KMS-11 (cell line): Measurements from ENCODE around the gene NUP37.

Experiments
- H2AFZ ChIP-seq: fragments of 200-600 bp; sonication (generic); 2 replicates; pipeline ENCODE4 v1.6.1; 2016; ENCODE audit warnings: antibody characterized with exemption, mixed run types, low read depth
- H3K27ac ChIP-seq: fragments of 200-600 bp; sonication (generic); 2 replicates; pipeline ENCODE4 v1.6.1; 2016; ENCODE audit warnings: mild to moderate bottlenecking, mixed run types
- H3K27me3 ChIP-seq: fragments of 200-600 bp; sonication (generic); 2 replicates; pipeline ENCODE4 v1.6.1; 2017; ENCODE audit warnings: mild to moderate bottlenecking, low read depth, mixed run types, moderate library complexity; ENCODE audit not compliant: insufficient read depth
- H3K36me3 ChIP-seq: fragments of 200-600 bp; sonication (generic); 2 replicates; pipeline ENCODE4 v1.6.1; 2017; ENCODE audit warnings: mild to moderate bottlenecking, mixed run types; ENCODE audit not compliant: insufficient read depth
- H3K4me1 ChIP-seq: fragments of 200-600 bp; sonication (generic); 2 replicates; pipeline ENCODE4 v1.6.1; 2016; ENCODE audit warnings: mild to moderate bottlenecking, low read depth, mixed run types; ENCODE audit not compliant: poor library complexity, severe bottlenecking
- H3K4me2 ChIP-seq: fragments of 200-600 bp; sonication (generic); 2 replicates; pipeline ENCODE4 v1.7.0; 2016; ENCODE audit warnings: mild to moderate bottlenecking, mixed run types
- H3K4me3 ChIP-seq: fragments of 200-600 bp; sonication (generic); IDR thresholded peaks from 2 replicates; pipeline ENCODE4 v1.6.1; 2017; ENCODE audit warnings: low read depth, low read length, mixed read lengths; ENCODE audit not compliant: insufficient read depth
- H3K79me2 ChIP-seq: fragments of 200-600 bp; sonication (generic); 2 replicates; pipeline ENCODE4 v1.6.1; 2016; ENCODE audit warnings: low read depth, mixed run types; ENCODE audit not compliant: insufficient read depth
- H3K9ac ChIP-seq: fragments of 200-600 bp; sonication (generic); 2 replicates; pipeline ENCODE4 v1.6.1; 2016; ENCODE audit warnings: mild to moderate bottlenecking, mixed run types
- H4K20me1 ChIP-seq: fragments of 200-600 bp; sonication (generic); 2 replicates; pipeline ENCODE4 v1.6.1; 2016; ENCODE audit warnings: mild to moderate bottlenecking, mixed run types; ENCODE audit not compliant: insufficient read depth
- TF ChIP-seq, protein P1 (sequence below): fragments of 200-600 bp; sonication (generic); conservative IDR thresholded peaks from 2 replicates; pipeline ENCODE4 v1.6.1; 2017; ENCODE audit warnings: low read depth, mild to moderate bottlenecking, antibody characterized with exemption, low read length, moderate library complexity, mixed read lengths

NUP37 gene

DNA sequence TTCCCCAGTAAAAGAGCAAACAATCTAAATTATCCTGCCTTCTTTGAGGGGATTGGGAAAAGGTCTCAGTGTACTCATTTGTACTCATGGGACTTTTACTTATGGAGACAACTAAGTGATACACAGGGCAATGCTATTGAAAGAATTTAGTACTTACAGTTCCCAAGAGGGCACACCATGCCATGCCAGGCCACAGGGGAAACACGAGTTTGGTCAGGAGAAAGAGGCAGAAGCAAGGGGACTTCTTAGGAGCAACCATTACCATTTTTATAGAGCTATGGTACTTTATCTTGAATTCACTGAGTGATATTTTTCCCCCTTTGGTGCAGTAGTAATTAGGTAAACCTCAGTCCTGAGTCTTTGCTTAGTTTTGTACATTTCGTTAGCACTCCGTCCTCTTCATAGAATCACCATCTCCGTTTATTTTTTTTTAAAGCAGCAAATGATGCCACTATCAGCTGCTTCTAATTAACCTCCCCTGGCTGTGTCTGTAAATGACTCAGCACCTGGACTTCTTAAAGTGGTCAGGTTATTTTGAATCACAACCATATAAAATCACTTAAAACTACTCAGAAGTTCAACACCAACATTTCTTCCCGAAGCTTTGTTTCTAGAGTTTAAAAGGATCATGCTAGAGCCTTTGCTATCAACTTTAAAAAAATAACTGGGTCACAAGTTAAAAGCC is 52.2 kb downstream of the NUP37 start:
- Histone ChIP-seq H3K4me1 (no peaks in the 10 kb centered on the region), H4K20me1 (no peaks in the 10 kb centered on the region), H3K27ac (no peak overlapping the region), H3K36me3 (no peaks in the 10 kb centered on the region), H3K9ac (no peak overlapping the region), H3K27me3 (no peaks in the 10 kb centered on the region), H3K79me2 (no peaks in the 10 kb centered on the region), H3K4me2 (no peak overlapping the region), H2AFZ (no peak overlapping the region), H3K4me3 (no peak overlapping the region)
- TF ChIP-seq, protein P1, sequence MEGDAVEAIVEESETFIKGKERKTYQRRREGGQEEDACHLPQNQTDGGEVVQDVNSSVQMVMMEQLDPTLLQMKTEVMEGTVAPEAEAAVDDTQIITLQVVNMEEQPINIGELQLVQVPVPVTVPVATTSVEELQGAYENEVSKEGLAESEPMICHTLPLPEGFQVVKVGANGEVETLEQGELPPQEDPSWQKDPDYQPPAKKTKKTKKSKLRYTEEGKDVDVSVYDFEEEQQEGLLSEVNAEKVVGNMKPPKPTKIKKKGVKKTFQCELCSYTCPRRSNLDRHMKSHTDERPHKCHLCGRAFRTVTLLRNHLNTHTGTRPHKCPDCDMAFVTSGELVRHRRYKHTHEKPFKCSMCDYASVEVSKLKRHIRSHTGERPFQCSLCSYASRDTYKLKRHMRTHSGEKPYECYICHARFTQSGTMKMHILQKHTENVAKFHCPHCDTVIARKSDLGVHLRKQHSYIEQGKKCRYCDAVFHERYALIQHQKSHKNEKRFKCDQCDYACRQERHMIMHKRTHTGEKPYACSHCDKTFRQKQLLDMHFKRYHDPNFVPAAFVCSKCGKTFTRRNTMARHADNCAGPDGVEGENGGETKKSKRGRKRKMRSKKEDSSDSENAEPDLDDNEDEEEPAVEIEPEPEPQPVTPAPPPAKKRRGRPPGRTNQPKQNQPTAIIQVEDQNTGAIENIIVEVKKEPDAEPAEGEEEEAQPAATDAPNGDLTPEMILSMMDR = no peak

DNA sequence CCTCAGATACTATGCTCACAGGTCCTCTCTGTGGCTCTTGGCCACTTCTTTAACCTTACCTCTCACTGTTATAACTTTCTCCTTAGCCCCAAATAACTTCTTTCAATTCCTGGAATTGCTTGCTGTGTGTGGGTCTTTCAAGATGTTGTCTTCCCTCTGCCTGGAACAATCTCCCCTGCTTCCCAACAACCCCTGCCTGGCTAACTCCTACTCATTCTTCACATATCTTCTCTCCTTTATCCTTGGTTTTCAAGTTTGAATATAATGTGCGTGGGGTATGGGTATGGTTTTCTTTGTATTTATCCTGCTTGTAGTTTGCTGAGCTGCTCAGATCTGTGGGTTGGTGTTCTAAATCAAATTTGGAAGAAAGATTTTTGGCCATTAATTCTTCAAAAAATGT is 55.4 kb downstream of the NUP37 start:
- no peaks in the 10 kb centered on the region for H3K27me3 ChIP-seq
- H3K4me3 ChIP-seq = no peak overlapping the region
- H2AFZ ChIP-seq = no peak overlapping the region
- H3K27ac ChIP-seq = no peak overlapping the region
- H3K79me2 ChIP-seq = no peaks in the 10 kb centered on the region
- H3K36me3 ChIP-seq = no peaks in the 10 kb centered on the region
- H3K4me1 ChIP-seq = peaks cover 8% of the 10 kb centered on the region
- H3K4me2 ChIP-seq = no peak overlapping the region
- TF ChIP-seq, protein P1 = no peak
- no peak overlapping the region for H3K9ac ChIP-seq
- no peaks in the 10 kb centered on the region for H4K20me1 ChIP-seq

DNA sequence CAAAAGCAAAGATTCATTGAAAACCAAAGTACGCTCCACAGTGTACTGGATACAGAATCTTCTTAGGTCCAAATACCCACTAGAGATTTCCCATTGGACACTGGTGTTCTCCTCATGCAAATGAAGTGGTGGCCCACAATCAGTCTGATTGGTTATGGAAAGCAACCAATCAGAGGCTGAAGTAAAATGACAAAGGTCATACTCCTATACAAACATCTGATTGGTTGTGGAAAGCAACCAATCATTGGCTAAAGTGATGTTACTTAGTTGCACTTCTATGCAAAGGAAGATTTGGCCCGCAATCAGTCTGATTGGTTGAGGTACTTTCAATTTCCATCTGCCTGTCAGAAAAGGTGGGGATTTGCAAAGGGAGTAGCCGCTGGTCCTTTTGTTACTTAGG is 56.8 kb downstream of the NUP37 start:
- no peak overlapping the region for H3K27ac ChIP-seq
- no peaks in the 10 kb centered on the region for H3K27me3 ChIP-seq
- H3K36me3 ChIP-seq = no peaks in the 10 kb centered on the region
- no peaks in the 10 kb centered on the region for H3K79me2 ChIP-seq
- no peak overlapping the region for H3K4me2 ChIP-seq
- no peak overlapping the region for H3K9ac ChIP-seq
- no peak overlapping the region for H2AFZ ChIP-seq
- peaks cover 8% of the 10 kb centered on the region for H3K4me1 ChIP-seq
- no peak overlapping the region for H3K4me3 ChIP-seq
- TF ChIP-seq, protein P1 = no peak
- no peaks in the 10 kb centered on the region for H4K20me1 ChIP-seq

DNA sequence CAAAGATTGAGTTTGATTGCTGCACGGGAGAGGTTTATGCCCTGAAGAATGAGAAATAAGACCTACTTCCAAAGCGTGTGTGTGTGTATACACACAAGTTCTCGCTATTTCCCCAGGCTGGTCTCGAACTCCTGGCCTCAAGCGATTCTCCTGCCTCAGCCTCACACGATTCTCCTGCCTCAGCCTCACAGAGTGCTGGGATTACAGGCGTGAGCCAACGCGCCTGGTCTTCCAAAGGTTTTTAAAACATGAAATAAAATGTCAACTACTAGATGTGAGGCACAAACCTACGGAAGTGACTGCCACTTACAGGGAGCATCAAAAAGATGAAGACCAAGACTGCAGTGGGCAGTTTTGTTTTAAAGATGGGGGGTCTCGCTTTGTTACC is 57.5 kb downstream of the NUP37 start:
- no peaks in the 10 kb centered on the region for H3K27me3 ChIP-seq
- no peaks in the 10 kb centered on the region for H3K36me3 ChIP-seq
- H2AFZ ChIP-seq = peak overlapping the region; percentile 93
- peak overlapping the region; percentile 82 for H3K4me2 ChIP-seq
- peaks cover 8% of the 10 kb centered on the region for H3K4me1 ChIP-seq
- no peak overlapping the region for H3K4me3 ChIP-seq
- no peak overlapping the region for H3K9ac ChIP-seq
- TF ChIP-seq, protein P1 = no peak
- H3K27ac ChIP-seq = no peak overlapping the region
- no peaks in the 10 kb centered on the region for H4K20me1 ChIP-seq
- no peaks in the 10 kb centered on the region for H3K79me2 ChIP-seq
